Vagina (tissue), 2 donors: Measurements from ENCODE around the gene STOM.

Experiments used
- POLR2A ChIP-seq, 2 donors: fragments of 450-650 bp; IDR thresholded peaks; one replicate each; pipeline ENCODE4 v1.6.1; 2017; ENCODE audit warnings: antibody characterized with exemption in 2 of 2, mild to moderate bottlenecking in 2 of 2, moderate library complexity in 2 of 2
- POLR2AphosphoS5 ChIP-seq, 2 donors: sonication (generic); formaldehyde crosslinking; IDR thresholded peaks; one replicate each; pipeline ENCODE4 v1.9.0; 2017; ENCODE audit warnings: antibody characterized with exemption in 2 of 2, mild to moderate bottlenecking in 2 of 2, low read depth in 1 of 2; ENCODE audit not compliant: insufficient read depth in 1 of 2
- TF ChIP-seq, protein P1 (sequence below), 3 experiments: fragments of 450-650 bp in 2 of 3; fragments of 200-600 bp in 1 of 3; sonication (generic) in 1 of 3; IDR thresholded peaks; one replicate each; pipeline ENCODE4 v1.5.1; 2017 to 2019; ENCODE audit warnings: antibody characterized with exemption in 3 of 3, mild to moderate bottlenecking in 2 of 3, moderate library complexity in 2 of 3

DNA sequence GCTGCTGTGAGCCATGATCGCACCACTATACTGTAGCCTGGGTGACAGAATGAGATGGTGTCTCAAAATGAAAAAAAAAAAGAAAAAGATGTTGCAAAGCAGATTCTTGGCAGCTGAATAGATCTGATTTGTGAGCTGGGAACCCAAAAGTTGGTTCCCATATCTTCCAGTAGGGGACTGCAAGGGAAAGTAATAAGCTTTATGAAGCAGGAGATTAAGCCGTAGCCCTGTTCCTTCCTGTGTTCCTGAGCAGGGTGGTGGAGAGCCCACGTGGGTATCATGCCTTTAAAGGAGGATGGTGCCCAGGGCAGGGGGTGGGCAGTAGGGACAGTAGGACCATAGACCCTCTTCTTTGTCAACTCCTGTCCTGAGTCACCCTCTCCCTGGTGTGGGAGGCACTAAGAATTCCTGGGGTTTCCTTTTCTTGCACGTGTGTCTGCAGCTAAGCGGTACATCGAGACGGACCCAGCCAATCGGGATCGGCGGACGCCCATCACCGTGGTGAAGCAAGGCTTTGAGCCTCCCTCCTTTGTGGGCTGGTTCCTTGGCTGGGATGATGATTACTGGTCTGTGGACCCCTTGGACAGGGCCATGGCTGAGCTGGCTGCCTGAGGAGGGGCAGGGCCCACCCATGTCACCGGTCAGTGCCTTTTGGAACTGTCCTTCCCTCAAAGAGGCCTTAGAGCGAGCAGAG lies 37.9 kb downstream of the STOM start:
- TF ChIP-seq, protein P1, sequence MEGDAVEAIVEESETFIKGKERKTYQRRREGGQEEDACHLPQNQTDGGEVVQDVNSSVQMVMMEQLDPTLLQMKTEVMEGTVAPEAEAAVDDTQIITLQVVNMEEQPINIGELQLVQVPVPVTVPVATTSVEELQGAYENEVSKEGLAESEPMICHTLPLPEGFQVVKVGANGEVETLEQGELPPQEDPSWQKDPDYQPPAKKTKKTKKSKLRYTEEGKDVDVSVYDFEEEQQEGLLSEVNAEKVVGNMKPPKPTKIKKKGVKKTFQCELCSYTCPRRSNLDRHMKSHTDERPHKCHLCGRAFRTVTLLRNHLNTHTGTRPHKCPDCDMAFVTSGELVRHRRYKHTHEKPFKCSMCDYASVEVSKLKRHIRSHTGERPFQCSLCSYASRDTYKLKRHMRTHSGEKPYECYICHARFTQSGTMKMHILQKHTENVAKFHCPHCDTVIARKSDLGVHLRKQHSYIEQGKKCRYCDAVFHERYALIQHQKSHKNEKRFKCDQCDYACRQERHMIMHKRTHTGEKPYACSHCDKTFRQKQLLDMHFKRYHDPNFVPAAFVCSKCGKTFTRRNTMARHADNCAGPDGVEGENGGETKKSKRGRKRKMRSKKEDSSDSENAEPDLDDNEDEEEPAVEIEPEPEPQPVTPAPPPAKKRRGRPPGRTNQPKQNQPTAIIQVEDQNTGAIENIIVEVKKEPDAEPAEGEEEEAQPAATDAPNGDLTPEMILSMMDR (IDR thresholded peaks at IDR 0.05) = peak in 1 of 3 experiments; percentile 25
- TF ChIP-seq POLR2AphosphoS5 (IDR thresholded peaks at IDR 0.05; ENCODE audit: insufficient read depth in 1 of 2, low read depth in 1 of 2) (peak in 1 of 2 donors; percentile 40), POLR2A (IDR thresholded peaks at IDR 0.05) (no peak)
